ENCODE measurements around the gene TBC1D1. TPM values are rescaled to one million over a fixed set of nuclear protein-coding genes. Genes with fewer than 3 reads are reported as not detected.
"Not testable (repeated sequence)": the region's sequence is repeated elsewhere in the genome, so short reads cannot be mapped to it uniquely, and the experiment has no call there.

The TBC1D1 gene
- total RNA-seq, 5 donors from 2014 or later (not counting 1 experiment from before 2014, with no cell fraction given) = 46.3 to 58.1 (median 47.6) TPM

DNA sequence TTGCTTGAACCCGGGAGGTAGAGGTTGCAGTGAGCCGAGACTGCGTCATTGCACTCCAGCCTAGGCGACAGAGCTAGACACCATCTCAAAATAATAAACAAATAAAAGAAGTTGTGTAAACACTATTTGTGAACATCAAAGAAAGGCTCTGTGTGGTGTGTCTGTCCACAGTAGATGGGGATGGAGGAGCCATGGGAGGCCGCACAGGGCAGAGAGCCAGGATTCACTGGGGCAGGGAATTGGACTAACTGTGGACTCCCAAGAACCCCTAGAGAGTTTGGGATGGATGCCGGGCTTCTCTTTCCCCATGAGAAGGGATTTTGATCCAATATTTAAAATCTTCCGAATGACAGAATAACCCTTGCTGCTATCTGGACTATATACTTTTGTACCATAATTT, 26.5 kb downstream of the TBC1D1 start:
- no peak overlapping the region for H3K4me3 Mint-ChIP-seq
- no peak overlapping the region for H3K27ac ChIP-seq (ENCODE audit: low read length)
- no peak for ATAC-seq (replicated peaks in 1 of 4)
- H3K36me3 Mint-ChIP-seq = peaks cover 28% of the 10 kb centered on the region
- peaks cover 27 to 31% (median 29%) of the 10 kb centered on the region in 3 donors for H3K4me1 Mint-ChIP-seq
- H3K27me3 Mint-ChIP-seq = no peaks in the 10 kb centered on the region
- no peaks in the 10 kb centered on the region for H3K9me3 ChIP-seq
- H3K27ac Mint-ChIP-seq = no peak overlapping the region
- H3K36me3 ChIP-seq (ENCODE audit: control insufficient read depth in 2 of 2, extremely low read depth in 1 of 2, insufficient read depth in 1 of 2, low read length in 1 of 2) = peaks cover 0 to 4% of the 10 kb centered on the region in 2 donors
- DNase-seq = no peak
- no peaks in the 10 kb centered on the region for H3K27me3 ChIP-seq (replicated peaks in 1 of 2; ENCODE audit: control insufficient read depth in 2 of 2, extremely low read depth in 1 of 2, insufficient read depth in 2 of 2, low read length in 1 of 2)
- H3K4me1 ChIP-seq (ENCODE audit: control insufficient read depth in 1 of 2, extremely low read depth in 1 of 2, insufficient read depth in 2 of 2, low read length in 2 of 2) = no peaks in the 10 kb centered on the region
- no peak overlapping the region for H3K4me3 ChIP-seq (ENCODE audit: control insufficient read depth in 1 of 2, extremely low read depth in 1 of 2, low read length in 1 of 2)
- POLR2A ChIA-PET = interaction anchor here in 1 of 2 donors (0.6 kb wide), 1 partner anchor 106 kb away, joined by 5 read pairs; no protein-coding TSS in a partner anchor
- WGBS (ENCODE audit: insufficient coverage) = no CpG with 5 or more reads among the region's 7 CpGs
- no peaks in the 10 kb centered on the region for H3K9me3 Mint-ChIP-seq
- CTCF ChIA-PET = interaction anchor here in 1 of 2 donors (0.8 kb wide), 1 partner anchor 114 kb away, joined by 3 read pairs; no protein-coding TSS in a partner anchor

DNA sequence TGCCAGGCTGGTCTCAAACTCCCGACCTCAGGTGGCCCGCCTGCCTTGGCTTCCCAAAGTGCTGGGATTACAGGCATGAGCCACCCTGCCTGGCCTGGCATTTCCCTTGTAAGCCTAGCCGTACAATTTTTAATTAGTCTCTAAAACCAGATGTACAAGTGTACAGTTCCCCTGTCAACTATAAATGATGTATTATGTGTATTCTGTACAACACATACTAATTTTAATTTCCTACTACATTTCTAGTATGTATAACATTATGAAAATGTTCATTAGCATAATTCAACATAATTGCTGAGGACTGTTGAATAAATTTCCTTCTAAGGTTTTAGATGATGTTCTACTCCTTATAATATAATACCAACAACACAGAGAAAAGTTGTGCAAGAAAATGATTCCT, 27.8 kb downstream of the TBC1D1 start:
- no peaks in the 10 kb centered on the region for H3K27me3 ChIP-seq (replicated peaks in 1 of 2; ENCODE audit: control insufficient read depth in 2 of 2, extremely low read depth in 1 of 2, insufficient read depth in 2 of 2, low read length in 1 of 2)
- H3K27ac ChIP-seq (ENCODE audit: low read length) = no peak overlapping the region
- Mint-ChIP-seq H3K4me1 (peaks cover 25 to 32% (median 26%) of the 10 kb centered on the region in 3 donors), H3K36me3 (peaks cover 33% of the 10 kb centered on the region), H3K27me3 (no peaks in the 10 kb centered on the region), H3K27ac (no peak overlapping the region), H3K9me3 (no peaks in the 10 kb centered on the region), H3K4me3 (no peak overlapping the region)
- ATAC-seq (replicated peaks in 1 of 4) (no peak), DNase-seq (no peak)
- POLR2A ChIA-PET = interaction anchor here in 1 of 2 donors (0.7 kb wide), 1 partner anchor 117 kb away, joined by 6 read pairs; no protein-coding TSS in a partner anchor
- H3K4me1 ChIP-seq (ENCODE audit: control insufficient read depth in 1 of 2, extremely low read depth in 1 of 2, insufficient read depth in 2 of 2, low read length in 2 of 2) = no peaks in the 10 kb centered on the region
- H3K4me3 ChIP-seq (ENCODE audit: control insufficient read depth in 1 of 2, extremely low read depth in 1 of 2, low read length in 1 of 2) = no peak overlapping the region
- CTCF ChIA-PET = no interaction called here
- 100% methylated on average over 2 of the region's 3 CpGs for WGBS (ENCODE audit: insufficient coverage)
- no peaks in the 10 kb centered on the region for H3K9me3 ChIP-seq
- peaks cover 0 to 6% of the 10 kb centered on the region in 2 donors for H3K36me3 ChIP-seq (ENCODE audit: control insufficient read depth in 2 of 2, extremely low read depth in 1 of 2, insufficient read depth in 1 of 2, low read length in 1 of 2)

DNA sequence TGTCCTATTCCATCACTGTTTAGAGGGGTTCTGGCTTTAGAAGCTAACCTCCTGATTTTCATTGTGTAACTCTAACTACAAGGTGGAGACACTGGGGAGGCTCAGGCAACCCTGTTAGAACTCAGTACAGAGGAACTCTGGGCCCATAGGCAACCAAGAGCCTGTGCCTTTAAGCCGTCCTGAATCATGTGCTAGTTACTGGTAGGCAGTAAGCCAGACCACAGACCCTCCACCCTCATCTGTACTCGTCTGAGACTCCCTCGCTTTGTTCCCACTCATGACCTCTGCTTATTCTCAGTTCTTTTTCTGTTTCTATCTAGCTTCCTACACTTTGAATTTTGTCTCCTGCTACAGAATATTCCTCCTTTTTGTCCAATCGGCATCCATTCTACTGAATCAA, 31.4 kb downstream of the TBC1D1 start:
- POLR2A ChIA-PET = no interaction called here
- H3K4me3 ChIP-seq (ENCODE audit: control insufficient read depth in 1 of 2, extremely low read depth in 1 of 2, low read length in 1 of 2) = no peak overlapping the region

DNA sequence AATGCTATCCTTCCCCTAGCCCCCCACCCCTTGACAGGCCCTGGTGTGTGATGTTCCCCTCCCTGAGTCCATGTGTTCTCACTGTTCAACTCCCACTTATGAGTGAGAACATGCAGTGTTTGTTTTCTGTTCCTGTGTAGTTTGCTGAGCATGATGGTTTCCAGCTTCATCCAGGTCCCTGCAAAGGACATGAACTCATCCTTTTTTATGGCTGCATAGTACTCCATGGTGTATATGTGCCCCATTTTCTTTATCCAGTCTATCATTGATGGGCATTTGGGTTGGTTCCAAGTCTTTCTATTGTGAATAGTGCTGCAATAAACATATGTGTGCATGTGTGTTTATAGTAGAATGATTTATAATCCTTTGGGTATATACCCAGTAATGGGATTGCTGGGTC, 32.2 kb downstream of the TBC1D1 start:
- ATAC-seq (replicated peaks in 1 of 4); POLR2A ChIA-PET; H3K9me3 Mint-ChIP-seq; DNase-seq; H3K4me3 Mint-ChIP-seq; H3K9me3 ChIP-seq; H3K4me1 ChIP-seq (ENCODE audit: control insufficient read depth in 1 of 2, extremely low read depth in 1 of 2, insufficient read depth in 2 of 2, low read length in 2 of 2); H3K27ac ChIP-seq (ENCODE audit: low read length); H3K36me3 ChIP-seq (ENCODE audit: control insufficient read depth in 2 of 2, extremely low read depth in 1 of 2, insufficient read depth in 1 of 2, low read length in 1 of 2); H3K27me3 ChIP-seq (replicated peaks in 1 of 2; ENCODE audit: control insufficient read depth in 2 of 2, extremely low read depth in 1 of 2, insufficient read depth in 2 of 2, low read length in 1 of 2); CTCF ChIA-PET; H3K27ac Mint-ChIP-seq; H3K27me3 Mint-ChIP-seq; H3K4me3 ChIP-seq (ENCODE audit: control insufficient read depth in 1 of 2, extremely low read depth in 1 of 2, low read length in 1 of 2): not testable (repeated sequence)
- Mint-ChIP-seq H3K4me1 (peaks cover 37 to 42% (median 37%) of the 10 kb centered on the region in 3 donors), H3K36me3 (peaks cover 44% of the 10 kb centered on the region)

More for the DNA sequence above, 31.4 kb downstream of the TBC1D1 start:
- 61% methylated on average over 3 of the region's 4 CpGs for WGBS (ENCODE audit: insufficient coverage)
- Histone ChIP-seq H3K36me3 (ENCODE audit: control insufficient read depth in 2 of 2, extremely low read depth in 1 of 2, insufficient read depth in 1 of 2, low read length in 1 of 2) (peaks cover 0 to 2% of the 10 kb centered on the region in 2 donors), H3K9me3 (no peaks in the 10 kb centered on the region), H3K27me3 (replicated peaks in 1 of 2; ENCODE audit: control insufficient read depth in 2 of 2, extremely low read depth in 1 of 2, insufficient read depth in 2 of 2, low read length in 1 of 2) (no peaks in the 10 kb centered on the region), H3K4me1 (ENCODE audit: control insufficient read depth in 1 of 2, extremely low read depth in 1 of 2, insufficient read depth in 2 of 2, low read length in 2 of 2) (no peaks in the 10 kb centered on the region), H3K27ac (ENCODE audit: low read length) (no peak overlapping the region)
- peaks cover 39% of the 10 kb centered on the region for H3K36me3 Mint-ChIP-seq
- ATAC-seq (replicated peaks in 1 of 4) (no peak), DNase-seq (no peak)
- no peaks in the 10 kb centered on the region for H3K9me3 Mint-ChIP-seq
- no peak overlapping the region for H3K27ac Mint-ChIP-seq
- H3K27me3 Mint-ChIP-seq = no peaks in the 10 kb centered on the region
- no peak overlapping the region for H3K4me3 Mint-ChIP-seq
- CTCF ChIA-PET = no interaction called here
- peaks cover 33 to 37% (median 33%) of the 10 kb centered on the region in 3 donors for H3K4me1 Mint-ChIP-seq

DNA sequence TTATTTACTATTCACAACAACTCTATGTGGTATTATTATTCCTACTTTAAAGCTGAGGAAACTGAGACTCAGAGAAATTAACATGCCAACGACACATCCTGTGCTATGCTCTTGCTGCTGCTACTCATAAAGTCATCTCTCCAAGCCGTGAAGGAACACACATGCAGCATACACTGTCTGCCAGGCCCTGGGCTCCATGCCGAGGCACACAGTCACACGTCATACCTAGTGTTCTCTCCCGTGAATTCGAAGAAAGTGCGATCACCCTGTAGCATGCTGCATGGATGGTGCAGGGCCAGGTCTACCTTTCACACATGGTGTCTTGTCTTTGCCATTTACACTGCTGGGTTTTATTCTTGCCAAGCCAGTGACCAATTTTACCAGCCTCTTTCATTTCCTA, 34.1 kb downstream of the TBC1D1 start:
- Mint-ChIP-seq H3K9me3 (no peaks in the 10 kb centered on the region), H3K36me3 (peaks cover 46% of the 10 kb centered on the region), H3K4me1 (peaks cover 47 to 58% (median 56%) of the 10 kb centered on the region in 3 donors), H3K27ac (no peak overlapping the region), H3K27me3 (no peaks in the 10 kb centered on the region), H3K4me3 (no peak overlapping the region)
- DNase-seq (no peak), ATAC-seq (replicated peaks in 1 of 4) (no peak)
- CTCF ChIA-PET = no interaction called here
- H3K4me3 ChIP-seq (ENCODE audit: control insufficient read depth in 1 of 2, extremely low read depth in 1 of 2, low read length in 1 of 2) = no peak overlapping the region
- no peak overlapping the region for H3K27ac ChIP-seq (ENCODE audit: low read length)
- H3K9me3 ChIP-seq = no peaks in the 10 kb centered on the region
- peaks cover 0 to 2% of the 10 kb centered on the region in 2 donors for H3K36me3 ChIP-seq (ENCODE audit: control insufficient read depth in 2 of 2, extremely low read depth in 1 of 2, insufficient read depth in 1 of 2, low read length in 1 of 2)
- H3K27me3 ChIP-seq (replicated peaks in 1 of 2; ENCODE audit: control insufficient read depth in 2 of 2, extremely low read depth in 1 of 2, insufficient read depth in 2 of 2, low read length in 1 of 2) = no peaks in the 10 kb centered on the region
- POLR2A ChIA-PET = interaction anchor here in 1 of 2 donors (0.7 kb wide), 1 partner anchor 18 kb away, joined by 3 read pairs; no protein-coding TSS in a partner anchor
- peaks cover 9 to 10% of the 10 kb centered on the region in 2 experiments for H3K4me1 ChIP-seq (ENCODE audit: control insufficient read depth in 1 of 2, extremely low read depth in 1 of 2, insufficient read depth in 2 of 2, low read length in 2 of 2)
- 91% methylated on average over 6 of the region's 7 CpGs for WGBS (ENCODE audit: insufficient coverage)

DNA sequence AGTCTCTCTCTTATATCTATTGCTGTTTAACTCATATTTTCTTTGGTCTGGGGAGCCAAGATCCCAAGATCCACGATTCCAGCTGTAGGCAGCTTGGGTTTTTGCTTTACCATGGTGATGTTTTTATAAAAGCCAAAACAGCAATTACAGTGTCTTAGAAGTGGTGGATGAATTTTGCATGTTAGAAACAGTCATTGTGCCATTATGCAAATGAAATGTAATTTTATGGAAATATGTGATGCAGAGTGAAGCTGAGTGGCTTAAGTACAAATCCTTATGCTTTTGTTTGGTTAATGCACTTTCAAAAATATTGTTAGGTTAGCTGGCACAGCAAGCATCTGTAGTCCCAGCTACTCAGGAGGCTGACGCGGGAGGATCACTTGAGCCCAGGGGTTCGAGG, 36.5 kb downstream of the TBC1D1 start:
- POLR2A ChIA-PET = no interaction called here

More for the DNA sequence above, 36.5 kb downstream of the TBC1D1 start:
- WGBS (ENCODE audit: insufficient coverage) = 83% methylated on average over 1 of the region's 4 CpGs
- Histone ChIP-seq H3K36me3 (ENCODE audit: control insufficient read depth in 2 of 2, extremely low read depth in 1 of 2, insufficient read depth in 1 of 2, low read length in 1 of 2) (peaks cover 3 to 6% of the 10 kb centered on the region in 2 donors), H3K4me1 (ENCODE audit: control insufficient read depth in 1 of 2, extremely low read depth in 1 of 2, insufficient read depth in 2 of 2, low read length in 2 of 2) (peaks cover 9 to 10% of the 10 kb centered on the region in 2 experiments), H3K4me3 (ENCODE audit: control insufficient read depth in 1 of 2, extremely low read depth in 1 of 2, low read length in 1 of 2) (no peak overlapping the region), H3K9me3 (no peaks in the 10 kb centered on the region), H3K27me3 (replicated peaks in 1 of 2; ENCODE audit: control insufficient read depth in 2 of 2, extremely low read depth in 1 of 2, insufficient read depth in 2 of 2, low read length in 1 of 2) (no peaks in the 10 kb centered on the region), H3K27ac (ENCODE audit: low read length) (no peak overlapping the region)
- Mint-ChIP-seq H3K9me3 (no peaks in the 10 kb centered on the region), H3K36me3 (peaks cover 43% of the 10 kb centered on the region), H3K4me1 (peaks cover 28 to 43% (median 42%) of the 10 kb centered on the region in 3 donors), H3K4me3 (no peak overlapping the region), H3K27me3 (no peaks in the 10 kb centered on the region), H3K27ac (no peak overlapping the region)
- no peak for DNase-seq
- CTCF ChIA-PET = no interaction called here
- ATAC-seq (replicated peaks in 1 of 4) = no peak

All from T-cell (primary cell).